ENCODE results near the gene CAMK2N1.

DNA sequence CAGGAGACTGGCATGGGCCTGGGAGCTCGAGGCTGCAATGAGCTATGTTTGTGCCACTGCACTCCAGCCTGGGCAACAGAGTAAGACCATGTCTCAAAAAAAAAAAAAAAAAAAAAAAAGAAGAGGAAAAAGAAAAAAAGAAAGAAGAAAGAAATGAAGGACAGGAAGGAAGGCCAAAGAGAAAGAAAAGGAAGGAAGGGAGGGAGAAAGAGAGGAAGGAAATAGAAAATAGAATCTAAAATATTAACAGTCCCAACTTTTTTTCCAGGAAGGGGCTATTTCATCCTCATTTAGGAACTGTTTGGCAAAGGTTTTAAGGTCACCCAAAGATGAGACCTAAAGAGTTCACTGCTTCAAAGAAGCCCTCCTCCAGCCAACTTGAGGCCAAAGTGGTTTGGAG, 19.5 kb upstream of the CAMK2N1 start:
- TF ChIP-seq EZH2 (IDR thresholded peaks at IDR 0.05; ENCODE audit: low read depth, unreplicated experiment): no peak
- TF ChIP-seq, protein P1, sequence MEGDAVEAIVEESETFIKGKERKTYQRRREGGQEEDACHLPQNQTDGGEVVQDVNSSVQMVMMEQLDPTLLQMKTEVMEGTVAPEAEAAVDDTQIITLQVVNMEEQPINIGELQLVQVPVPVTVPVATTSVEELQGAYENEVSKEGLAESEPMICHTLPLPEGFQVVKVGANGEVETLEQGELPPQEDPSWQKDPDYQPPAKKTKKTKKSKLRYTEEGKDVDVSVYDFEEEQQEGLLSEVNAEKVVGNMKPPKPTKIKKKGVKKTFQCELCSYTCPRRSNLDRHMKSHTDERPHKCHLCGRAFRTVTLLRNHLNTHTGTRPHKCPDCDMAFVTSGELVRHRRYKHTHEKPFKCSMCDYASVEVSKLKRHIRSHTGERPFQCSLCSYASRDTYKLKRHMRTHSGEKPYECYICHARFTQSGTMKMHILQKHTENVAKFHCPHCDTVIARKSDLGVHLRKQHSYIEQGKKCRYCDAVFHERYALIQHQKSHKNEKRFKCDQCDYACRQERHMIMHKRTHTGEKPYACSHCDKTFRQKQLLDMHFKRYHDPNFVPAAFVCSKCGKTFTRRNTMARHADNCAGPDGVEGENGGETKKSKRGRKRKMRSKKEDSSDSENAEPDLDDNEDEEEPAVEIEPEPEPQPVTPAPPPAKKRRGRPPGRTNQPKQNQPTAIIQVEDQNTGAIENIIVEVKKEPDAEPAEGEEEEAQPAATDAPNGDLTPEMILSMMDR (conservative IDR thresholded peaks at IDR 0.05; ENCODE audit: low read depth in 2 of 2): no peak
- no peak for TF ChIP-seq EZH2phosphoT487 (IDR thresholded peaks at IDR 0.05; ENCODE audit: unreplicated experiment)
- no peak for TF ChIP-seq POLR2AphosphoS5 (IDR thresholded peaks at IDR 0.05; ENCODE audit: low read depth)
- no peak for TF ChIP-seq ZNF114 (CRISPR knock-in tag; IDR thresholded peaks at IDR 0.05)
- TF ChIP-seq, protein P2, sequence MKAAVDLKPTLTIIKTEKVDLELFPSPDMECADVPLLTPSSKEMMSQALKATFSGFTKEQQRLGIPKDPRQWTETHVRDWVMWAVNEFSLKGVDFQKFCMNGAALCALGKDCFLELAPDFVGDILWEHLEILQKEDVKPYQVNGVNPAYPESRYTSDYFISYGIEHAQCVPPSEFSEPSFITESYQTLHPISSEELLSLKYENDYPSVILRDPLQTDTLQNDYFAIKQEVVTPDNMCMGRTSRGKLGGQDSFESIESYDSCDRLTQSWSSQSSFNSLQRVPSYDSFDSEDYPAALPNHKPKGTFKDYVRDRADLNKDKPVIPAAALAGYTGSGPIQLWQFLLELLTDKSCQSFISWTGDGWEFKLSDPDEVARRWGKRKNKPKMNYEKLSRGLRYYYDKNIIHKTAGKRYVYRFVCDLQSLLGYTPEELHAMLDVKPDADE (IDR thresholded peaks at IDR 0.05): no peak
- TF ChIP-seq STAT1 (IDR thresholded peaks at IDR 0.05; ENCODE audit: unreplicated experiment): no peak
- TF ChIP-seq, protein P3, sequence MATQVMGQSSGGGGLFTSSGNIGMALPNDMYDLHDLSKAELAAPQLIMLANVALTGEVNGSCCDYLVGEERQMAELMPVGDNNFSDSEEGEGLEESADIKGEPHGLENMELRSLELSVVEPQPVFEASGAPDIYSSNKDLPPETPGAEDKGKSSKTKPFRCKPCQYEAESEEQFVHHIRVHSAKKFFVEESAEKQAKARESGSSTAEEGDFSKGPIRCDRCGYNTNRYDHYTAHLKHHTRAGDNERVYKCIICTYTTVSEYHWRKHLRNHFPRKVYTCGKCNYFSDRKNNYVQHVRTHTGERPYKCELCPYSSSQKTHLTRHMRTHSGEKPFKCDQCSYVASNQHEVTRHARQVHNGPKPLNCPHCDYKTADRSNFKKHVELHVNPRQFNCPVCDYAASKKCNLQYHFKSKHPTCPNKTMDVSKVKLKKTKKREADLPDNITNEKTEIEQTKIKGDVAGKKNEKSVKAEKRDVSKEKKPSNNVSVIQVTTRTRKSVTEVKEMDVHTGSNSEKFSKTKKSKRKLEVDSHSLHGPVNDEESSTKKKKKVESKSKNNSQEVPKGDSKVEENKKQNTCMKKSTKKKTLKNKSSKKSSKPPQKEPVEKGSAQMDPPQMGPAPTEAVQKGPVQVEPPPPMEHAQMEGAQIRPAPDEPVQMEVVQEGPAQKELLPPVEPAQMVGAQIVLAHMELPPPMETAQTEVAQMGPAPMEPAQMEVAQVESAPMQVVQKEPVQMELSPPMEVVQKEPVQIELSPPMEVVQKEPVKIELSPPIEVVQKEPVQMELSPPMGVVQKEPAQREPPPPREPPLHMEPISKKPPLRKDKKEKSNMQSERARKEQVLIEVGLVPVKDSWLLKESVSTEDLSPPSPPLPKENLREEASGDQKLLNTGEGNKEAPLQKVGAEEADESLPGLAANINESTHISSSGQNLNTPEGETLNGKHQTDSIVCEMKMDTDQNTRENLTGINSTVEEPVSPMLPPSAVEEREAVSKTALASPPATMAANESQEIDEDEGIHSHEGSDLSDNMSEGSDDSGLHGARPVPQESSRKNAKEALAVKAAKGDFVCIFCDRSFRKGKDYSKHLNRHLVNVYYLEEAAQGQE (IDR thresholded peaks at IDR 0.05; ENCODE audit: unreplicated experiment): no peak
- TF ChIP-seq ZNF331 (CRISPR knock-in tag; IDR thresholded peaks at IDR 0.05; ENCODE audit: low read depth): no peak
- no peak for TF ChIP-seq NANOG (IDR thresholded peaks at IDR 0.05; ENCODE audit: borderline replicate concordance)
- no peak for TF ChIP-seq CREB1 (CRISPR knock-in tag; IDR thresholded peaks at IDR 0.05; ENCODE audit: low read depth)

Measured in GM23338 (cell line).